ENCODE measurements around the gene RAD51. TPM values are rescaled to one million over a fixed set of nuclear protein-coding genes. Genes with fewer than 3 reads are reported as not detected.
A peak's percentile ranks its signal among the peaks of the same experiment; 100 is the strongest.

Gene RAD51
- total and polyA plus RNA-seq, 2 of the 8 experiments (the other 6 are each of a cell fraction or from before 2014, with no cell fraction given): 32.2 to 42.4 TPM

DNA sequence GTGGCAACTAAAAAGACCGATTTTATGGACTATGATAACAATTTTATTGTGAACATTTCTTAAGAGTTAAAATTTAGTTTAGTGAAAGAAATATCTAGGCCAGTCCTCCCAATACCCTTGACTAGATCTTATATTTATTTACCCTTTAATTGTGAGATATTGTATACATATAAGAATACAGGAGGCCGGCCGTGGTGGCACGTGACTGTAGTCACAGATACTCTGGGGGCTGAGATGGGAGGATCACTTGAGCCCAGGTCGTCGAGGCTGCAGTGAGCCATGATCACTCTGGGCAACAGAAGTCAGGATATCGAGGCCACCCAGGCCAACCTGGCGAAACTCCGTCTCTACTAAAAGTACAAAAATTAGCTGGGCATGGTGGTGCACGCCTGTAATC, 60.8 kb downstream of the RAD51 start:
- DNase-seq (ENCODE audit: low read depth in 1 of 2, low spot score in 2 of 2): no peak
- Histone ChIP-seq H2BK20ac (ENCODE audit: low read length) (no peak overlapping the region), H3K36me3 (ENCODE audit: control insufficient read depth in 2 of 4, insufficient read depth in 4 of 4, low read length in 3 of 4) (peaks cover 0 to 9% (median 0%) of the 10 kb centered on the region in 4 experiments; a peak in 1 of 8 replicates), H2AK5ac (ENCODE audit: low read depth, low read length) (peak overlapping the region; percentile 48; the same call in 1 of the 2 replicates), H4K91ac (replicated peaks; ENCODE audit: insufficient read length, low read length) (no peak overlapping the region), H3K4me1 (replicated peaks in 1 of 4; ENCODE audit: control insufficient read depth in 3 of 4, insufficient read depth in 4 of 4, low read length in 3 of 4) (0 out of 7 replicates have a peak, but pooled peaks cover 0 to 2% (median under 1%) of the 10 kb centered on the region in 4 experiments), H3K27ac (ENCODE audit: low read depth, low read length) (peak overlapping the region; percentile 96), H2AFZ (ENCODE audit: low read length) (no peak overlapping the region), H3K4me2 (ENCODE audit: insufficient read depth in 1 of 2, low read depth in 2 of 2, low read length in 2 of 2) (peak overlapping the region; percentile 54 to 93), H3K4ac (replicated peaks; ENCODE audit: insufficient read length, low read depth, low read length) (peak overlapping the region; percentile 96), H3K79me2 (ENCODE audit: control insufficient read depth in 1 of 2, insufficient read depth in 2 of 2, low read length in 2 of 2) (peaks cover 0 to 22% of the 10 kb centered on the region in 2 experiments; a peak in 2 of 4 replicates), H3K4me3 (ENCODE audit: extremely low read depth in 1 of 4, insufficient read depth in 2 of 4, low read depth in 3 of 4, low read length in 4 of 4) (peak overlapping the region; percentile 16 to 98 (median 70); a peak in 6 of 8 replicates), H3K79me1 (ENCODE audit: low read depth, low read length) (peaks cover 2% of the 10 kb centered on the region; the same call in 1 of the 2 replicates), H3K56ac (replicated peaks; ENCODE audit: insufficient read length, low read depth, low read length) (no peak overlapping the region), H2BK12ac (ENCODE audit: low read depth, low read length) (peak overlapping the region; percentile 50; the same call in 1 of the 2 replicates), H2BK5ac (ENCODE audit: low read depth, low read length) (peak overlapping the region; percentile 98; the same call in 1 of the 2 replicates), H4K5ac (ENCODE audit: insufficient read length, low read depth, low read length) (peak overlapping the region; percentile 100), H3K23ac (ENCODE audit: insufficient read length) (no peak overlapping the region), H3K18ac (ENCODE audit: extremely low read depth, low read length) (no peak overlapping the region; the same call in 1 of the 2 replicates), H3K23me2 (ENCODE audit: low read depth, low read length) (peaks cover 5% of the 10 kb centered on the region; the same call in 1 of the 2 replicates), H3K27me3 (replicated peaks in 1 of 4; ENCODE audit: control insufficient read depth in 3 of 4, extremely low read depth in 1 of 4, insufficient read depth in 3 of 4, low read length in 3 of 4) (no peaks in the 10 kb centered on the region), H2BK120ac (replicated peaks; ENCODE audit: low read depth, low read length) (no peak overlapping the region), H2BK15ac (ENCODE audit: low read length) (no peak overlapping the region), H4K8ac (ENCODE audit: extremely low read depth, insufficient read depth, low read length) (peak overlapping the region; percentile 75; the same call in 1 of the 2 replicates), H3K9ac (replicated peaks in 1 of 4; ENCODE audit: extremely low read depth in 1 of 4, low read depth in 3 of 4, low read length in 3 of 4) (peak overlapping the region in 3 of 4 experiments; percentile 91 to 97 (median 95); a peak in 5 of 7 replicates), H4K20me1 (replicated peaks in 1 of 2; ENCODE audit: control insufficient read depth in 1 of 2, insufficient read depth in 2 of 2, low read length in 2 of 2) (no peaks in the 10 kb centered on the region), H3K14ac (ENCODE audit: insufficient read length) (no peak overlapping the region), H3K9me3 (ENCODE audit: insufficient read depth in 2 of 2, low read depth in 1 of 2, low read length in 1 of 2) (no peaks in the 10 kb centered on the region)
- WGBS, 2 experiments (ENCODE audit: extremely low coverage in 1 of 2, insufficient coverage in 1 of 2, insufficient read length in 1 of 2, insufficient replicate concordance in 2 of 2, low coverage in 1 of 2, low lambda C conversion rate in 2 of 2, missing lambda C conversion rate in 1 of 2): 79% methylated on average over 10 of the region's 10 CpGs; no CpG with 5 or more reads in 1 of the 2 experiments
- TF ChIP-seq CREB1 (IDR thresholded peaks at IDR 0.05): no peak
- no peak for TF ChIP-seq CBX5 (IDR thresholded peaks at IDR 0.05; ENCODE audit: low read depth, low read length)
- TF ChIP-seq PHF8 (conservative IDR thresholded peaks at IDR 0.05; ENCODE audit: low read depth, low read length): no peak
- TF ChIP-seq TEAD4 (IDR thresholded peaks at IDR 0.05; ENCODE audit: low read depth, low read length): no peak
- no peak for TF ChIP-seq GABPA (IDR thresholded peaks at IDR 0.05; ENCODE audit: borderline replicate concordance, insufficient read depth, low read length)
- TF ChIP-seq JUN (IDR thresholded peaks at IDR 0.05; ENCODE audit: low read depth, low read length): no peak
- TF ChIP-seq FOSL1 (IDR thresholded peaks at IDR 0.05; ENCODE audit: insufficient read depth, low read depth, low read length): no peak
- no peak for TF ChIP-seq RXRA (IDR thresholded peaks at IDR 0.05; ENCODE audit: insufficient read depth, low read depth, low read length)
- TF ChIP-seq RBBP5 (IDR thresholded peaks at IDR 0.05; ENCODE audit: borderline replicate concordance, low read depth, low read length): no peak
- TF ChIP-seq SUZ12 (IDR thresholded peaks at IDR 0.05; ENCODE audit: low read length): no peak
- TF ChIP-seq, protein P1, sequence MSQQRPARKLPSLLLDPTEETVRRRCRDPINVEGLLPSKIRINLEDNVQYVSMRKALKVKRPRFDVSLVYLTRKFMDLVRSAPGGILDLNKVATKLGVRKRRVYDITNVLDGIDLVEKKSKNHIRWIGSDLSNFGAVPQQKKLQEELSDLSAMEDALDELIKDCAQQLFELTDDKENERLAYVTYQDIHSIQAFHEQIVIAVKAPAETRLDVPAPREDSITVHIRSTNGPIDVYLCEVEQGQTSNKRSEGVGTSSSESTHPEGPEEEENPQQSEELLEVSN (IDR thresholded peaks at IDR 0.05): no peak
- TF ChIP-seq KDM5A (IDR thresholded peaks at IDR 0.05; ENCODE audit: low read length): no peak
- ChIA-PET CTCF (ENCODE audit: partially characterized antibody) (interaction anchor here (0.6 to 1.6 kb wide), 4 partner anchors 11 to 75 kb away, joined by 3 to 7 read pairs (median 6); no protein-coding TSS in a partner anchor), POLR2A (ENCODE audit: partially characterized antibody) (interaction anchor here (0.8 to 1.9 kb wide), 6 partner anchors 8 to 152 kb away, joined by 3 to 6 read pairs (median 4); partner anchors contain the start of gene GCHFR)
- no peak for FAIRE-seq
